Right renal cortex interstitium (tissue), 3 donors: Measurements from ENCODE around the gene PAEP. TPM values are rescaled to one million over a fixed set of nuclear protein-coding genes. Genes with fewer than 3 reads are reported as not detected.
"Not testable (repeated sequence)": the region's sequence is repeated elsewhere in the genome, so short reads cannot be mapped to it uniquely, and the experiment has no call there.

Experiments
- DNase-seq, 3 donors: peaks; one replicate each; pipeline ENCODE4 v3.0.0-alpha.2; 2013; ENCODE audit warnings: low read depth in 3 of 3, low spot score in 2 of 3
- polyA plus RNA-seq, 3 donors: library from polyadenylated mRNA; unstranded; fragments of 120-200 nt; gene quantifications; one replicate each; pipeline ENCODE4 v1.2.1, GENCODE V29; 2013; ENCODE audit not compliant: insufficient read length in 3 of 3

The PAEP gene
- polyA plus RNA-seq, 3 donors, result 0.28 TPM; not detected in 2

- DNase-seq, result not testable (repeated sequence)
Observed at GRCh38 chr9:135549478-135550343, 11.8 kb upstream of the PAEP start.

GRCh38 chr9:135550344-135550918 lies 11.1 kb upstream of the PAEP start:
- no peak for DNase-seq

- DNase-seq, result no peak
Observed at GRCh38 chr9:135551031-135551430, 10.5 kb upstream of the PAEP start.

GRCh38 chr9:135551456-135551855 lies 10.1 kb upstream of the PAEP start:
- no peak for DNase-seq

- DNase-seq, result no peak
Observed at GRCh38 chr9:135552021-135552697, 9.4 kb upstream of the PAEP start.

GRCh38 chr9:135552698-135553171 lies 8.8 kb upstream of the PAEP start:
- no peak for DNase-seq

- no peak for DNase-seq
Observed at GRCh38 chr9:135554718-135555117, 6.8 kb upstream of the PAEP start.

GRCh38 chr9:135555203-135555602 lies 6.4 kb upstream of the PAEP start:
- DNase-seq, result no peak

- DNase-seq, result no peak
Observed at GRCh38 chr9:135555910-135556309, 5.6 kb upstream of the PAEP start.

GRCh38 chr9:135559606-135560005 lies 1.9 kb upstream of the PAEP start:
- DNase-seq, result no peak

- DNase-seq, result no peak
Observed at GRCh38 chr9:135562235-135562745, 734 bp downstream of the PAEP start.

GRCh38 chr9:135563039-135563476 lies 1.5 kb downstream of the PAEP start:
- DNase-seq, result no peak

- no peak for DNase-seq
Observed at GRCh38 chr9:135563858-135564257, 2.3 kb downstream of the PAEP start.

- DNase-seq, result no peak
Observed at GRCh38 chr9:135565141-135565628, 3.6 kb downstream of the PAEP start.

GRCh38 chr9:135565636-135566035 lies 4.1 kb downstream of the PAEP start:
- no peak for DNase-seq

- no peak for DNase-seq
Observed at GRCh38 chr9:135566552-135566951, 5.0 kb downstream of the PAEP start.

GRCh38 chr9:135567311-135567710 lies 5.8 kb downstream of the PAEP start:
- no peak for DNase-seq

GRCh38 chr9:135568026-135568425 lies 6.5 kb downstream of the PAEP start:
- no peak for DNase-seq

GRCh38 chr9:135570456-135570855 lies 8.9 kb downstream of the PAEP start:
- DNase-seq, result no peak

- DNase-seq, result no peak
Observed at GRCh38 chr9:135572233-135572632, 10.7 kb downstream of the PAEP start.

GRCh38 chr9:135573124-135573523 lies 11.6 kb downstream of the PAEP start:
- no peak for DNase-seq
